ENCODE results near the gene GHRHR.

GRCh38 chr7:30941582-30942323 lies 22.0 kb upstream of the GHRHR start:
- TF ChIP-seq CTCF (IDR thresholded peaks at IDR 0.05) (no peak), POLR2AphosphoS5 (IDR thresholded peaks at IDR 0.05) (no peak), POLR2A (IDR thresholded peaks at IDR 0.05) (no peak)
